K562 (cell line): ENCODE data around the gene TPCN1. TPM values are rescaled to one million over a fixed set of nuclear protein-coding genes. Genes with fewer than 3 reads are reported as not detected.
A peak's percentile ranks its signal among the peaks of the same experiment; 100 is the strongest.

Experiments used
- ATAC-seq: fragments of 200-7000 bp; cut with Tn5 transposase; 3 replicates; pipeline ENCODE4 v1.9.1; 2020; ENCODE audit warnings: moderate library complexity
- BruUV-seq: library from RNA; stranded (reverse); fragments of 400-500 nt; replicated peaks from 2 replicates; lab custom pipeline; 2021; lab: Mats Ljungman, UMichigan
- CTCF ChIA-PET: fragments of 300-600 bp; formaldehyde crosslinking; extraction: SDS; loops from one replicate; lab custom pipeline; 2021; ENCODE audit warnings: low intra/inter-chr PET ratio; lab: Yijun Ruan, JAX
- POLR2A ChIA-PET: fragments of 300-600, 350-650 bp; sonication (Branson Sonifier 250); formaldehyde crosslinking; extraction: SDS; loops from one replicate; lab custom pipeline; 2021; ENCODE audit warnings: antibody characterized with exemption, inconsistent platforms; lab: Yijun Ruan, JAX
- DNase-seq, 4 experiments: peaks; one replicate each; pipeline versions ENCODE4 v3.0.0 to v3.0.0-alpha.2; 2011 to 2018; ENCODE audit warnings: low spot score in 3 of 4, mixed read lengths in 3 of 4; ENCODE audit errors: extremely low read depth in 1 of 4
- FAIRE-seq: peaks from 2 replicates; lab custom pipeline; 2011; peaks lifted over from hg19 to GRCh38; lab: Jason Lieb, UNC
- H2AFZ ChIP-seq: 2 replicates; pipeline ENCODE4 v1.6.0; 2011; ENCODE audit warnings: low read depth, low read length, control low read depth, inconsistent platforms
- H3K27ac ChIP-seq: fragments of 200-600 bp; 3 replicates; pipeline ENCODE4 v1.8.0; 2011; ENCODE audit warnings: low read depth, mild to moderate bottlenecking, control low read depth, inconsistent platforms, low read length, moderate library complexity, mixed read lengths; ENCODE audit errors: extremely low read depth
- H3K27me3 ChIP-seq, 2 experiments: fragments of 300-600 bp in 1 of 2; 2 replicates in 1 of 2; 3 replicates in 1 of 2; pipeline versions ENCODE4 v1.6.0 to v1.8.0; 2011; ENCODE audit warnings: inconsistent platforms in 2 of 2, low read length in 2 of 2, mild to moderate bottlenecking in 1 of 2, mixed read lengths in 1 of 2, moderate library complexity in 1 of 2; ENCODE audit not compliant: control insufficient read depth in 2 of 2, insufficient read depth in 2 of 2
- H3K36me3 ChIP-seq: fragments of 300-600 bp; 3 replicates; pipeline ENCODE4 v1.8.0; 2011; ENCODE audit warnings: mild to moderate bottlenecking, low read length, inconsistent platforms; ENCODE audit not compliant: control insufficient read depth, insufficient read depth
- H3K4me1 ChIP-seq, 2 experiments: fragments of 200-600 bp in 1 of 2; replicated peaks in 1 of 2; 2 replicates in 1 of 2; 3 replicates in 1 of 2; pipeline versions ENCODE4 v1.5.1 to v1.8.0; 2011; ENCODE audit warnings: inconsistent platforms in 2 of 2, low read length in 2 of 2, mild to moderate bottlenecking in 1 of 2, mixed read lengths in 1 of 2, moderate library complexity in 1 of 2; ENCODE audit not compliant: control insufficient read depth in 2 of 2, insufficient read depth in 2 of 2
- H3K4me2 ChIP-seq: 2 replicates; pipeline ENCODE4 v1.6.1; 2011; ENCODE audit warnings: low read length, control low read depth, inconsistent platforms, mixed read lengths; ENCODE audit not compliant: insufficient read depth
- H3K4me3 ChIP-seq: fragments of 200-600 bp; sonication (generic), shearing (Covaris generic); 2 replicates; pipeline ENCODE4 v1.5.1; 2016; ENCODE audit warnings: control low read depth, inconsistent platforms
- H3K79me2 ChIP-seq: fragments of 200-600 bp; 3 replicates; pipeline ENCODE4 v1.8.0; 2011; ENCODE audit warnings: low read length, inconsistent platforms; ENCODE audit not compliant: control insufficient read depth, insufficient read depth
- H3K9ac ChIP-seq, 2 experiments: 2 replicates each; pipeline versions ENCODE4 v1.6.0 to v1.6.1; 2011; ENCODE audit warnings: low read depth in 2 of 2, low read length in 2 of 2, control low read depth in 1 of 2, inconsistent platforms in 1 of 2, mild to moderate bottlenecking in 1 of 2, mixed read lengths in 1 of 2; ENCODE audit not compliant: insufficient read depth in 1 of 2
- H3K9me1 ChIP-seq: one replicate; pipeline ENCODE4 v1.6.0; 2011; ENCODE audit warnings: inconsistent platforms, mild to moderate bottlenecking, low read length, moderate library complexity; ENCODE audit not compliant: control insufficient read depth, insufficient read depth
- H3K9me3 ChIP-seq: replicated peaks from 2 replicates; pipeline ENCODE4 v1.5.1; 2011; ENCODE audit warnings: low read depth, low read length, inconsistent platforms; ENCODE audit not compliant: control insufficient read depth, insufficient read depth
- H4K20me1 ChIP-seq: replicated peaks from 2 replicates; pipeline ENCODE4 v1.6.1; 2011; ENCODE audit warnings: low read length, inconsistent platforms, mixed read lengths; ENCODE audit not compliant: control insufficient read depth, insufficient read depth
- CEBPB ChIP-seq: fragments of 450-650 bp; IDR thresholded peaks from 2 replicates; pipeline ENCODE4 v1.6.1; 2016; ENCODE audit warnings: missing genetic modification characterization, missing compliant biosample characterization
- CGGBP1 ChIP-seq: fragments of 250-450 bp; sonication (Bioruptor Pico); IDR thresholded peaks from 2 replicates; pipeline ENCODE4 v1.9.0; 2021; ENCODE audit warnings: mild to moderate bottlenecking
- DACH1 ChIP-seq: fragments of 450-650 bp; IDR thresholded peaks from 2 replicates; pipeline ENCODE4 v1.6.1; 2018; ENCODE audit not compliant: partially characterized antibody
- ELF2 ChIP-seq: fragments of 250-450 bp; sonication (Bioruptor Pico); IDR thresholded peaks from 2 replicates; pipeline ENCODE4 v1.5.0; 2021; ENCODE audit warnings: mild to moderate bottlenecking
- ESRRA ChIP-seq: fragments of 450-650 bp; IDR thresholded peaks from 2 replicates; pipeline ENCODE4 v1.6.1; 2014; ENCODE audit warnings: low read depth, mild to moderate bottlenecking, moderate library complexity, borderline replicate concordance
- ETV5 ChIP-seq: sonication (generic); formaldehyde crosslinking; IDR thresholded peaks from 2 replicates; pipeline ENCODE4 v1.4.0; 2020; ENCODE audit warnings: low read depth, mild to moderate bottlenecking, missing genetic modification reagents
- HIVEP1 ChIP-seq: fragments of 250-450 bp; sonication (Bioruptor Pico); IDR thresholded peaks from 2 replicates; pipeline ENCODE4 v1.4.0; 2020; ENCODE audit warnings: mild to moderate bottlenecking
- IFI16 ChIP-seq: fragments of 250-450 bp; sonication (Bioruptor Pico); IDR thresholded peaks from 2 replicates; pipeline ENCODE4 v2.1.2; 2022; ENCODE audit warnings: mild to moderate bottlenecking, inconsistent platforms
- KLF6 ChIP-seq: fragments of 250-450 bp; sonication (Bioruptor Pico); IDR thresholded peaks from 2 replicates; pipeline ENCODE4 v1.4.0; 2020; ENCODE audit warnings: mild to moderate bottlenecking, moderate library complexity, borderline replicate concordance
- LARP7 ChIP-seq: fragments of 450-650 bp; IDR thresholded peaks from 2 replicates; pipeline ENCODE4 v1.6.1; 2016
- NFXL1 ChIP-seq: fragments of 450-650 bp; formaldehyde crosslinking; IDR thresholded peaks from 2 replicates; pipeline ENCODE4 v1.4.0; 2021; ENCODE audit warnings: mild to moderate bottlenecking
- RBM25 ChIP-seq: fragments of 200-400 bp; formaldehyde crosslinking; IDR thresholded peaks from 2 replicates; pipeline ENCODE4 v1.6.1; 2018; ENCODE audit warnings: low read length, low read depth, moderate library complexity; ENCODE audit not compliant: severe bottlenecking
- TSC22D4 ChIP-seq: fragments of 450-650 bp; IDR thresholded peaks from 2 replicates; pipeline ENCODE4 v1.6.1; 2016; ENCODE audit warnings: missing genetic modification characterization, missing biosample characterization, control low read depth
- ZNF134 ChIP-seq: fragments of 250-450 bp; sonication (Bioruptor Pico); conservative IDR thresholded peaks from 2 replicates; pipeline ENCODE4 v1.4.0; 2020
- ZNF407 ChIP-seq: fragments of 450-650 bp; IDR thresholded peaks from 2 replicates; pipeline ENCODE4 v1.6.1; 2016; ENCODE audit warnings: low read depth
- ZNF830 ChIP-seq: fragments of 250-450 bp; sonication (Bioruptor Pico); IDR thresholded peaks from 2 replicates; pipeline ENCODE4 v1.5.0; 2021; ENCODE audit warnings: mild to moderate bottlenecking
- in situ Hi-C: fragments of 300-500 bp; cut with MboI; formaldehyde crosslinking; loops from 4 replicates; pipeline ENCODE4 v1.15.0; 2018; ENCODE audit warnings: inconsistent platforms, mixed read lengths
- intact Hi-C: fragments of 100-400 bp; cut with micrococcal nuclease; formaldehyde crosslinking; loops from 2 replicates; pipeline ENCODE4 v1.14.2; 2022
- polyA plus RNA-seq, 8 experiments: library from polyadenylated mRNA; depleted of rRNA in 4 of 8; stranded (reverse) in 5 of 8; unstranded in 3 of 8; fragments of >200 nt; fragmentation: Nextera tagmentation in 2 of 8; fragmentation: Illumina TruSeq in 1 of 8; extraction: Ambion mirVana in 2 of 8; extraction: Trizol in 1 of 8; gene quantifications; 2 replicates each; pipeline versions ENCODE4 v1.2.1 to v1.2.3, GENCODE V29; 2011 to 2014; ENCODE audit warnings: inconsistent platforms in 1 of 8, missing spikeins in 1 of 8
- total RNA-seq, 7 experiments: library from RNA; depleted of rRNA in 6 of 7; stranded (reverse); fragments of >200 nt in 6 of 7; fragmentation: Illumina TruSeq in 2 of 7; extraction: Trizol in 2 of 7; gene quantifications; 2 replicates each; pipeline versions ENCODE4 v1.2.1 to v1.2.3, GENCODE V29; 2011 to 2021; ENCODE audit warnings: low replicate concordance in 1 of 7

The TPCN1 gene
- total and polyA plus RNA-seq, 9 of the 15 experiments (the other 6 are each of a cell fraction or from before 2014, with no cell fraction given): 0.80 to 23.8 (median 7.4) TPM

GRCh38 chr12:113262710-113263109 is 41.4 kb downstream of the TPCN1 start:
- H3K27me3 ChIP-seq: no peaks in the 10 kb centered on the region
- H3K27ac ChIP-seq: no peak overlapping the region
- intact Hi-C loops (no loop called here), in situ Hi-C loops (no loop called here)
- no peaks in the 10 kb centered on the region for H3K79me2 ChIP-seq
- no peaks in the 10 kb centered on the region for H3K9me3 ChIP-seq
- H3K4me1 ChIP-seq: peaks cover 0 to 4% of the 10 kb centered on the region in 2 experiments; a peak in 3 of 5 replicates
- no TSS peak for BruUV-seq
- POLR2A ChIA-PET: no interaction called here
- no peak for DNase-seq
- H3K4me2 ChIP-seq: no peak overlapping the region
- H2AFZ ChIP-seq: no peak overlapping the region
- H3K9me1 ChIP-seq: no peaks in the 10 kb centered on the region
- H3K4me3 ChIP-seq: no peak overlapping the region
- H3K36me3 ChIP-seq: peaks cover 31% of the 10 kb centered on the region; the same call in 1 of the 3 replicates
- ATAC-seq: no peak
- no peak overlapping the region for H3K9ac ChIP-seq
- FAIRE-seq: no peak
- CTCF ChIA-PET: no interaction called here
- no peaks in the 10 kb centered on the region for H4K20me1 ChIP-seq
- TF ChIP-seq ELF2 (CRISPR knock-in tag) (no peak), TSC22D4 (0 out of 2 replicates have a peak, but pooled peaks have one; percentile 36), CGGBP1 (CRISPR knock-in tag) (no peak), KLF6 (no peak), CEBPB (tag) (peak; percentile 52), NFXL1 (CRISPR knock-in tag) (no peak), ZNF407 (no peak), ZNF830 (CRISPR knock-in tag) (no peak), ZNF134 (CRISPR knock-in tag) (no peak; the same call in none of the 2 replicates), IFI16 (CRISPR knock-in tag) (no peak), ESRRA (peak; percentile 75), DACH1 (no peak), HIVEP1 (CRISPR knock-in tag) (0 out of 2 replicates have a peak, but pooled peaks have one; percentile 17), LARP7 (no peak), ETV5 (CRISPR knock-in tag) (no peak), RBM25 (peak; percentile 71)
